Astrocyte of the hippocampus (primary cell): ENCODE measurements around the gene FBLN1.
A peak's percentile ranks its signal among the peaks of the same experiment; 100 is the strongest.

Experiments used
- DNase-seq: peaks from one replicate; pipeline ENCODE4 v3.0.0; 2011; ENCODE audit warnings: low read depth, low spot score

Gene FBLN1

GRCh38 chr22:45565973-45566372 lies 63.3 kb downstream of the FBLN1 start:
- no peak for DNase-seq

GRCh38 chr22:45568213-45568612 lies 65.5 kb downstream of the FBLN1 start:
- no peak for DNase-seq

GRCh38 chr22:45571089-45571488 lies 68.4 kb downstream of the FBLN1 start:
- DNase-seq, result no peak

- DNase-seq, result no peak
These were observed 69.8 kb downstream of the FBLN1 start for GRCh38 chr22:45572444-45572843.

GRCh38 chr22:45574069-45574703 lies 71.5 kb downstream of the FBLN1 start:
- DNase-seq, result no peak

- DNase-seq, result no peak
These were observed 72.5 kb downstream of the FBLN1 start for GRCh38 chr22:45575173-45575572.

- DNase-seq, result no peak
These were observed 73.1 kb downstream of the FBLN1 start for GRCh38 chr22:45575607-45576272.

GRCh38 chr22:45576273-45576625 lies 73.6 kb downstream of the FBLN1 start:
- no peak for DNase-seq

GRCh38 chr22:45576730-45577464 lies 74.2 kb downstream of the FBLN1 start:
- DNase-seq, result no peak

- peak; percentile 92 for DNase-seq
These were observed 75.3 kb downstream of the FBLN1 start for GRCh38 chr22:45577746-45578523.

GRCh38 chr22:45578524-45579147 lies 76.0 kb downstream of the FBLN1 start:
- no peak for DNase-seq

GRCh38 chr22:45579306-45579705 lies 76.6 kb downstream of the FBLN1 start:
- no peak for DNase-seq

- DNase-seq, result no peak
These were observed 77.4 kb downstream of the FBLN1 start for GRCh38 chr22:45579806-45580725.

- no peak for DNase-seq
These were observed 78.2 kb downstream of the FBLN1 start for GRCh38 chr22:45580726-45581381.

GRCh38 chr22:45581549-45582080 lies 78.9 kb downstream of the FBLN1 start:
- no peak for DNase-seq

- DNase-seq, result no peak
These were observed 79.7 kb downstream of the FBLN1 start for GRCh38 chr22:45582236-45582954.

GRCh38 chr22:45582955-45583320 lies 80.3 kb downstream of the FBLN1 start:
- DNase-seq, result no peak

- no peak for DNase-seq
These were observed 80.8 kb downstream of the FBLN1 start for GRCh38 chr22:45583504-45583903.

- no peak for DNase-seq
These were observed 81.5 kb downstream of the FBLN1 start for GRCh38 chr22:45584121-45584570.
